BE2C (cell line): ENCODE data around the gene ARHGEF17.

Experiments
- DNase-seq: peaks from one replicate; pipeline ENCODE4 v3.0.0-alpha.2; 2020
- H3K27me3 ChIP-seq: fragments of 250-450 bp; sonication (Bioruptor Pico); 2 replicates; pipeline ENCODE4 v1.5.1; 2020; ENCODE audit warnings: mild to moderate bottlenecking
- H3K36me3 ChIP-seq: fragments of 250-450 bp; sonication (Bioruptor Pico); 2 replicates; pipeline ENCODE4 v1.5.1; 2020; ENCODE audit warnings: mild to moderate bottlenecking
- H3K4me1 ChIP-seq: fragments of 250-450 bp; sonication (Bioruptor Pico); 2 replicates; pipeline ENCODE4 v1.5.1; 2020
- H3K4me3 ChIP-seq: 2 replicates; pipeline ENCODE4 v1.5.1; 2011; ENCODE audit warnings: low read depth, low read length
- H3K9me3 ChIP-seq: fragments of 250-450 bp; sonication (Bioruptor Pico); 2 replicates; pipeline ENCODE4 v1.5.1; 2020
- TF ChIP-seq, protein P1 (sequence below): IDR thresholded peaks from 2 replicates; pipeline ENCODE4 v1.5.1; 2012; ENCODE audit warnings: mild to moderate bottlenecking, low read depth, low read length

ARHGEF17 gene

DNA sequence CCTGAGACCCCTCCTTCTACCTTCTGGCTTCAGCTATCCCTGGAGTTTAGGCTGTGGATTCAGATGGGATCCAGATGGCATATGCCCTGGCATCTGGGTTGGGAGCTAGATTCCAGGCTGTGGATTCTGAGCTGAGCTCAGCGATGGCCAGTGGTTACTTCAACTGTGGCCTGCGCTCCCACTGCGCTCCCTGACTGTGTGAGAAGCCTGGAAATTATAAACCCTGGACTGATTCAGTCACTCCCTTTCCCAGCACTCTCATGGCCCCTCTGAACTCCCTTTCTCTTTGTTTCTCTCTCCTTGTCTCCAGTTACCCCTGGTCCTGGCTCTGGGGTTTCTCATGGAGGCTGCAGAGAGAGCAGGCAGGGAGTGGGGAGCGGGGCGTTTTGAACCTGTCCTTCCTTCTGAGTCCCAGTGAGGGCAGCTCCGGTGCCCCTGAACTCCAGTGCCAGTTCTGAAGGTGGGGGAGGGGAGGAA is 4.8 kb downstream of the ARHGEF17 start:
- no peak for DNase-seq
- Histone ChIP-seq H3K4me3 (no peak overlapping the region; the same call in 1 of the 2 replicates), H3K4me1 (no peaks in the 10 kb centered on the region), H3K36me3 (no peaks in the 10 kb centered on the region; the same call in 1 of the 2 replicates), H3K27me3 (no peaks in the 10 kb centered on the region), H3K9me3 (no peaks in the 10 kb centered on the region)
- TF ChIP-seq, protein P1, sequence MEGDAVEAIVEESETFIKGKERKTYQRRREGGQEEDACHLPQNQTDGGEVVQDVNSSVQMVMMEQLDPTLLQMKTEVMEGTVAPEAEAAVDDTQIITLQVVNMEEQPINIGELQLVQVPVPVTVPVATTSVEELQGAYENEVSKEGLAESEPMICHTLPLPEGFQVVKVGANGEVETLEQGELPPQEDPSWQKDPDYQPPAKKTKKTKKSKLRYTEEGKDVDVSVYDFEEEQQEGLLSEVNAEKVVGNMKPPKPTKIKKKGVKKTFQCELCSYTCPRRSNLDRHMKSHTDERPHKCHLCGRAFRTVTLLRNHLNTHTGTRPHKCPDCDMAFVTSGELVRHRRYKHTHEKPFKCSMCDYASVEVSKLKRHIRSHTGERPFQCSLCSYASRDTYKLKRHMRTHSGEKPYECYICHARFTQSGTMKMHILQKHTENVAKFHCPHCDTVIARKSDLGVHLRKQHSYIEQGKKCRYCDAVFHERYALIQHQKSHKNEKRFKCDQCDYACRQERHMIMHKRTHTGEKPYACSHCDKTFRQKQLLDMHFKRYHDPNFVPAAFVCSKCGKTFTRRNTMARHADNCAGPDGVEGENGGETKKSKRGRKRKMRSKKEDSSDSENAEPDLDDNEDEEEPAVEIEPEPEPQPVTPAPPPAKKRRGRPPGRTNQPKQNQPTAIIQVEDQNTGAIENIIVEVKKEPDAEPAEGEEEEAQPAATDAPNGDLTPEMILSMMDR = no peak

DNA sequence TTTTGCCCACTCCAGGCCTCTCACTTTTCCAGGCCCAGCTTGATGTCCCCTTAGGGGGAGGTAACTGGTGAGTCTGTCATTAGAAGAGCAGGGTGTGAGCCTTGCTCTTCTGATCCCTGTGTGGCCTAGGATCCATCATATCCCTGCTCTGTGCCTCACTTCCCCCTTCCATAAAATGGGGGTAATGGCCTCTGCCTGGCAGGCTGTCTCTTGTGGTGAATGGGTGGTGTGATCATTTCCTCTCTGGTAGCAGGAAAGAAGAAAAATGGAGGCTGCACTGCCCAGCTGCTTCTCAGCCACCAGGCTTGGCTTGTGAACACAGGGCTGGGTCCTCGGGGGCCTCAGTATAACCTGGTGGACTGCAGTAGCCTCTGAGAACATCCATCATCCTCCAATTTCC is 5.6 kb downstream of the ARHGEF17 start:
- DNase-seq = no peak
- Histone ChIP-seq H3K27me3 (no peaks in the 10 kb centered on the region), H3K9me3 (no peaks in the 10 kb centered on the region), H3K36me3 (no peaks in the 10 kb centered on the region; the same call in 1 of the 2 replicates), H3K4me3 (no peak overlapping the region), H3K4me1 (no peaks in the 10 kb centered on the region)
- TF ChIP-seq, protein P1 = no peak

DNA sequence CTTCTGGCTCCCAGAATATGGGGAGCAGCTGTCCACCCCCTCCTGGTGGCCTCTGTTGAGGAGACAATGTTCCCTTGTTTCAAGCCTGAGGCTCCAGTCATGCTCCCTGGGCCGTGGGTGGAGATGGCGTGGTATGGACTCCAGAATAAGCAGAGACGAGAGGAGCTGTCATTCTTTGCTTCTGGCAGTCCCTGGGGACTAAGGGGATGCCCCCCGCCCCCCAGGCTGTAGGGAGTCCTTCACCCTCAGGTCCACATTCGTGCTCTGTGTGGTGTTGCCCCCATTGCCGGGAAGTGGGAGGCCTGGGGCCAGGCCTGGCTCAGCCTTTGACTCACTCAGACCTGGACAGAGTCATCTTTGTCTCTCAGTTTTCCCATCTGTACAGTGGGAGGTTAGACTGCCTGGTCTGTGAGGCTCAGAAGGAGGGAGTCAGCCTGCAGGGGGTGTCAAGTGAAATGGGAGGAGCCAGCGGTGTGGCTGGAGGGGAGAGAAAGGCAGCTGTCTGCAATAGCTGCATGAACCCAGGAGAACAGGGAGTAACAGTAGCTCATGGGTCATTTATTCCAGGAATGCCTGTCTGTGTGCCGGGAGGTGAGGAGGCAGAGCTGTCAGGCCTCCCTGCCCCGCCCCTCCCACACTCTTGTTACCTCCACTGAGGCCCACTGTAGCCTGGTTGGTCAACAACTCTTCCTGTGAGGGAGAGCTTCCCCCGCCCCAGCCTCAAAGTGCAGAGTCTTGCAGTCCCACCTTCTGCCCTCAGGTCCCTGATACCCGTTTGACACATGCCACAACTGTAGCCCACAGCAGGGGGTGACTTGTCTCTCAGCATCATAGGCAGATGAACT is 6.3 kb downstream of the ARHGEF17 start:
- Histone ChIP-seq H3K9me3 (no peaks in the 10 kb centered on the region), H3K36me3 (no peaks in the 10 kb centered on the region; the same call in 1 of the 2 replicates), H3K27me3 (no peaks in the 10 kb centered on the region), H3K4me3 (no peak overlapping the region), H3K4me1 (no peaks in the 10 kb centered on the region)
- DNase-seq = no peak
- TF ChIP-seq, protein P1 = no peak

DNA sequence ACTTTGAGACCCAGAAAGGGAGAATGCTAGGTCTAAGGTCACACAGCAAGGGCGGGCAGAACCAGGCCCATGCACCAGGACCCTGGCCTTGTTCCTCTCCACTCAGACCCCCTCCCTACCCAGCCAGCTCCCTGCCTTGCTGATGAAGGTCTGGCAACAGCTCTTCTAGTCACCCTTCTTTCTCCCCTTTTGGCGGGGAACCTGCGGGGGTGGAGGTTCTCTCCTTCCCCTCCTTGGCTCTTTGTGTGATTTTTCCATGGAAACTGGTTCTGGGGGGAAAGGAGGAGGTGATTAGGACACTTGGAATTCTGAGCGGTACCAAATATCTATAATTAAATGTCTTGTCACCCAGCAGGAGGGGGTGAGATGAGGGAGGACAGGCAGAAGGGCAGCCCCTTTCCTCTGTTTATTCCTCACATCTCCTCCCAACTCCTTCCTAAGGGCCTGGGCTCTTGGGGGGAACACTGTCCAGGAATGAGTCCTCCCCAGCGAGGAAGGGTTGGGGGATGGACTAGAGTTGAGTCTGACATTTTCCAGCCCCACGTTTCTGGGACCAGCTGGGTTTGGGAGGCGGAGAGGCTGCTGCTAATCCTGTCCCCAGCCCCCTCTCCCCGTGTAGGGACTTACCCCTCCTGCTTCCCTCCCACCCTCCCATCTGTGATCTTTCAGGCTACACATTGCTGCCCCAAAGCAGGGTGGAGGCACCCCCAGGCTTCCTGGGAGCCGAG is 7.4 kb downstream of the ARHGEF17 start:
- TF ChIP-seq, protein P1 = no peak
- no peaks in the 10 kb centered on the region for H3K27me3 ChIP-seq
- H3K4me1 ChIP-seq = no peaks in the 10 kb centered on the region
- no peaks in the 10 kb centered on the region for H3K9me3 ChIP-seq
- DNase-seq = no peak
- no peaks in the 10 kb centered on the region; the same call in 1 of the 2 replicates for H3K36me3 ChIP-seq
- H3K4me3 ChIP-seq = no peak overlapping the region

DNA sequence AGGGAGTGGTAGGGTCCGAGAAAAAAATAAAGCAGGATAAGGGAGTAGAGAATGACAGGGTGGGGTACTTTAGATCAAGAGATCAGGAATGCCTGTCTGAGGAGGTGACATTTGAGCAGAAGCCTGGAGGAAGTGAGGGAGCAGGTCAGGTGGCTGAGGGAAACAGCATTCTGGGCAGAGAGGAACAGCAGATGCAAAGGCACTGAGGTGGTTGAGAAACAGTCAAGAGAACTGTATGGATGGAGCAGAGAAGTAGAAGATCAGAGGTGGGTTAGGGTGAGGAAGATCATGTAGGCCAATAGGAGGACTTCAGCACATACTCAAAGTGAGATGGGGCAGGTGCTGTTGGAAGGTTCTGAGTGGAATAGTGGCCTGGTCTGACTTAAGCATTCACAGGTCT is 8.3 kb downstream of the ARHGEF17 start:
- TF ChIP-seq, protein P1 = no peak
- Histone ChIP-seq H3K4me1 (peaks cover 7% of the 10 kb centered on the region; the same call in 1 of the 2 replicates), H3K4me3 (no peak overlapping the region), H3K36me3 (no peaks in the 10 kb centered on the region; the same call in 1 of the 2 replicates), H3K9me3 (no peaks in the 10 kb centered on the region), H3K27me3 (no peaks in the 10 kb centered on the region)
- no peak for DNase-seq
